Activated naive CD8-positive, alpha-beta T cell treated with anti-CD3 and anti-CD28 coated beads for 36 hours (primary cell): ENCODE measurements around the gene PALLD. TPM values are rescaled to one million over a fixed set of nuclear protein-coding genes. Genes with fewer than 3 reads are reported as not detected.
"Not testable (repeated sequence)": the region's sequence is repeated elsewhere in the genome, so short reads cannot be mapped to it uniquely, and the experiment has no call there.

ENCODE experiments used
- DNase-seq: peaks from one replicate; pipeline ENCODE4 v3.0.0; 2021
- H3K27ac Mint-ChIP-seq: one replicate; pipeline ENCODE4 v1.8.0; 2022; ENCODE audit warnings: mild to moderate bottlenecking, moderate library complexity, mixed read lengths
- H3K27me3 Mint-ChIP-seq: one replicate; pipeline ENCODE4 v1.8.0; 2022; ENCODE audit warnings: mild to moderate bottlenecking, mixed read lengths
- H3K36me3 Mint-ChIP-seq: one replicate; pipeline ENCODE4 v1.8.0; 2021; ENCODE audit warnings: mild to moderate bottlenecking, mixed read lengths
- H3K4me1 Mint-ChIP-seq: one replicate; pipeline ENCODE4 v1.8.0; 2021; ENCODE audit warnings: mixed read lengths
- H3K4me3 Mint-ChIP-seq: one replicate; pipeline ENCODE4 v1.8.0; 2022; ENCODE audit warnings: mild to moderate bottlenecking, moderate library complexity, mixed read lengths
- H3K9me3 Mint-ChIP-seq: one replicate; pipeline ENCODE4 v1.8.0; 2022; ENCODE audit warnings: mixed read lengths
- total RNA-seq, 2 experiments: library from RNA; stranded (reverse); gene quantifications; one replicate each; pipeline ENCODE4 v1.2.3, GENCODE V29; 2021

PALLD gene
- total RNA-seq, 2 experiments from 2014 or later = 0.41 to 0.94 TPM

DNA sequence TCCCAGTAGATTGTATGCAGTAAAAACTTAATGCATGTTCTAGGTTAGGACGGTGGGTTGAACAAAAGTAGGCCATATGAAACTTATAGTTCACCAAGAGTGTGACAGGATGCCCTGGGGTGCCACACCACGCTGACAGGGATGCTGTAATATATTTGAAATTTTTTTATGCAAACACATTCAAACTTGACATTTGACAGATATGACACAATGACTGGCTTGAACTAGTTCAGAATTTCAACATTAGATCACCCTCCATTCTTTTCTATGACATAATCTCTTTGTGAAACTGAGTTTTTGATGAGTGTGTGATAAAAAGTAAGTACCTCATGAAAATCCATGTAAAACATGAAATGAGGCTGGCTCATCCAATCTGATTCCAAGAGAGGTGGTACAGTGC lies 198.4 kb downstream of the PALLD start:
- no peaks in the 10 kb centered on the region for H3K4me1 Mint-ChIP-seq
- peaks cover 8% of the 10 kb centered on the region for H3K27me3 Mint-ChIP-seq
- no peaks in the 10 kb centered on the region for H3K36me3 Mint-ChIP-seq
- H3K4me3 Mint-ChIP-seq = no peak overlapping the region
- no peaks in the 10 kb centered on the region for H3K9me3 Mint-ChIP-seq
- no peak overlapping the region for H3K27ac Mint-ChIP-seq
- DNase-seq = no peak

DNA sequence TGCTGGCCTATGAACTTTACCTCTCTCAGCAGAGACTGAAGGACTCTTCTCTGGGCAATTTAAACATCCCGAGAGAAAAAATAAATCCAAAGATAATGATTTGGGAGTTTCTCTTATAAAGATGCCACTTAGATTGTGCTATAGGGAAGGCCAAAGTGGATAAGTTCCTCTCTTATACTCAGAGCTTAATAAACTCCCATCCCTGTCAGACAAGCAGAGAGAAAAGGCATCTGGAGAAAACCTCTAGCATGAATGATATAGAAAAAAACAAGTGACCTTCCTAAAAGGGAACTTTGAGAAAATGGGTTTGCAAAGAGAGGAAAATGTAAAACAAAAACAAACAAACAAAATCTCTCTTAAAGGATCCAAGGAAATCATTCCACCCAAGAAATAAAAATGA lies 199.4 kb downstream of the PALLD start:
- peaks cover under 1% of the 10 kb centered on the region for H3K27me3 Mint-ChIP-seq
- H3K27ac Mint-ChIP-seq = no peak overlapping the region
- no peak for DNase-seq
- no peaks in the 10 kb centered on the region for H3K4me1 Mint-ChIP-seq
- no peaks in the 10 kb centered on the region for H3K9me3 Mint-ChIP-seq
- H3K4me3 Mint-ChIP-seq = no peak overlapping the region
- no peaks in the 10 kb centered on the region for H3K36me3 Mint-ChIP-seq

DNA sequence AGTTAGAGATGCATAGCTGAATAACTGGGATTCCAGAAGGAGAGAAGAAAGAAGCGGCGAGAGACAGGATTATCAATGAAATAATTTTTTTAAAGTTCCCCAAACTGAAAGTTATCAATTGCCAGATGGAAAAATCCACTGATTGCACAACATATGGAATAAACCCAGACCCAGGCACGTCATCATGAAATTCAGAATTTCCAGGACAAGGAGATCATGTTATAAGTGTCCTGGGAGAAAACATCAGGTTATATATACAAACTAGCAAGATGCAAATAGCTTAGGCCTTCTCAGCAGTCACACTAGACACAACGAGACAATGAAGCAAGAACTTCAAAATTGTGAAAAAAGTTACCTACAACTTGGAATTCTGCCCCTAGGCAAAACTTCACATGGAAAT lies 200.0 kb downstream of the PALLD start:
- Mint-ChIP-seq H3K4me1 (no peaks in the 10 kb centered on the region), H3K27ac (no peak overlapping the region), H3K9me3 (no peaks in the 10 kb centered on the region), H3K27me3 (no peaks in the 10 kb centered on the region), H3K4me3 (no peak overlapping the region), H3K36me3 (no peaks in the 10 kb centered on the region)
- no peak for DNase-seq

DNA sequence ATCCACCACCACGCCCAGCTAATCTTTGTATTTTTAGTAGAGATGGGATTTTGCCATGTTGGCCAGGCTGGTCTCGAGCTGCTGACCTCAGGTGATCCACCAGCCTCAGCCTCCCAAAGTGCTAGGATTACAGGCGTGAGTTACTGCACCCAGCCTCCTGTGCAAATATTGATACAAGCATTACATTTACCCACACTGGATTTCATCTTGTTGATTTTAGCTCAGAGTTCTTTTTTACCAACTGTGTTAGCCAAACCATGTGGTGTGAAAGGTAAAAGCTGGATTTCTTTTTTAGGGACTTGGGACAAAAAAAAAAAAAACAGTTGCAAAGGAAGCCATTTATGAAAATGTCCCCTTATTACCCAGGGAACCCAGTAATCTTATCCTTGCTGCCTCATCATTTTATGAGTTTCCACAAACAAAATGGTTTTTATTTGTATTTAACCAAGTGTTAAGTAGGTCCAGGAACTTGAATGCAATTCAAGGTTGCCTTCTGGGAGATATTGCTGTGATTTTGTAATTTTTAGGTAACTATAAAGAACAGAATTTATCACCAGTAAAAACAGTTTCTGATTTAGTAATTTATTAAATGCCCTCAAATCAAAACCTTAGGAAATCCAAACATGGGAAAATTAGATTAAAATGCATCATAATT lies 202.5 kb downstream of the PALLD start:
- Mint-ChIP-seq H3K9me3 (no peaks in the 10 kb centered on the region), H3K27ac (no peak overlapping the region), H3K27me3 (no peaks in the 10 kb centered on the region), H3K36me3 (no peaks in the 10 kb centered on the region), H3K4me1 (no peaks in the 10 kb centered on the region), H3K4me3 (no peak overlapping the region)
- DNase-seq = no peak

DNA sequence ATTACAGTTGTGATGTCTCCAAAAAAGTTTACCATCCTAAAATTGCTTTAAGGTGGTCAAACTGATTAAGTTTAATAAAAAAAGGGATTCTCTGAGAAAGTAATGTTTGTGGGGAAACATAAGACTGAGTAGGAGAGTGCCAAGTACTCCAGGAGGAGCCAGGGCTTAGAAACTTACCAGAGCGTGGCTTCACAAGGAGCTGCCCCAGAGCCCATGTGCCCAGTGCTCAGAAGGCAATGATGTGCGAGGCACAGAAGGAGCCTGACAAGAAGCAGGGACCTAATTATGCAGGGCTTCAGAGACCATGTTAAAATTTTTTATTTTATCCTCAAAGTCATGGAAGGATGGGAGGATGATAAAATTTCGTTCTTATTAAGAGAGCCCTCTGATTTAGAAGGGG lies 204.2 kb downstream of the PALLD start:
- Mint-ChIP-seq H3K36me3 (no peaks in the 10 kb centered on the region), H3K9me3 (no peaks in the 10 kb centered on the region), H3K4me3 (no peak overlapping the region), H3K27me3 (no peaks in the 10 kb centered on the region), H3K27ac (no peak overlapping the region), H3K4me1 (no peaks in the 10 kb centered on the region)
- DNase-seq = no peak

DNA sequence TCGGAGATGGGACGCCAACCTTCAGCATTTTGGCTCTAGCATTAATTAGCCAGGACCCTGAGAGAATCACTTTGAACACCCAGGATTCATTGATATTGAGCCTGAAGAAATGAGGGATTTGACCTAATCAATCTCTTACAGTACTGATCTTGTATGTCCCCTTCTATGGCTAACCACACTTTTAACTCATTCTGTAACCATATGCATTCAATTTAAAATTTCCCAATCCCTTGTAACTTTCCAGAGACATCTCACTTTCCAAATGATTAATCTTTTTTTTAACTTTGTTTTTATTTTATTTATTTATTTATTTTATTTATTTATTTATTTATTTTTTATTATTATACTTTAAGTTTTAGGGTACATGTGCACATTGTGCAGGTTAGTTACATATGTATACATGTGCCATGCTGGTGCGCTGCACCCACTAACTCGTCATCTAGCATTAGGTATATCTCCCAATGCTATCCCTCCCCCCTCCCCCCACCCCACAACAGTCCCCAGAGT lies 205.8 kb downstream of the PALLD start:
- H3K4me1 Mint-ChIP-seq, H3K27ac Mint-ChIP-seq, DNase-seq, H3K36me3 Mint-ChIP-seq, H3K9me3 Mint-ChIP-seq, H3K4me3 Mint-ChIP-seq, H3K27me3 Mint-ChIP-seq: not testable (repeated sequence)

DNA sequence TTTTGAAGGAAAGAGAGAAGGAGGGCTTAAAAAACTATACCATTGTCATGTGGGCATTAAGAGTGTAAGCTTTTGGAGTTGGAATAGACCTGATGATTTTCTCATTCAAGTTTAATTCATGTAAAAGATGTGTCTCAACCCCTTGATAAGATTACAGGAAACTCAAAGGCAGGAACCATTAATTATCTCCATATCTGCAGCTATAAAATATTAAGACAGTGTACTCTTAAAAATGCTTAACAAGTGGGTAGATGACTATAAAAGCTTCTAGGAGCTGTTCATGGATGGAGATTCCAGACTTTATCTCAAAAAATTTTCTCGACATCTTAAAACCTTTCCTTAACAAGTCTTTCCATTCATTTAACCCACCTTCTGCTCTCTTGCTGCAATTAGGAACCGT lies 208.3 kb downstream of the PALLD start:
- Mint-ChIP-seq H3K9me3 (no peaks in the 10 kb centered on the region), H3K4me1 (no peaks in the 10 kb centered on the region), H3K27ac (no peak overlapping the region), H3K4me3 (no peak overlapping the region), H3K36me3 (no peaks in the 10 kb centered on the region), H3K27me3 (no peaks in the 10 kb centered on the region)
- no peak for DNase-seq

DNA sequence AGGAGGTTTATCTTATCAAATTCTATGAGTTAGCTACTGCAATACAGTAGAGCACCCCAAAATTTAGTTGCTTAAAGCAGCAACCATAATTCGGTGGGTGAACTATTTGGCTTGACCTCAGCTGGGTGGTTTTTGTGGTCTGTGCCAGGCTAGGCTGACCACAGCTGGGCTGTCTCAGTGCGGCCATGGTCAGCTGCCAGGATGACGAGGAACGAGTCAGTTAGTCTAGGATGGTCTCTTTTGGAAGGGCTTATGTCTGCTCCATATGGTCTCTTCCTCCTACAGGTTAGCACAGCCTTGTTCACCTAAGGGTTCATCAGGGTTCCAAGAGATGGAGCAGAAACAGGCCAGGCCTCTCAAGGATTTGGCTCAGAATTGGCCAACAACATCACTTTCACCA lies 210.4 kb downstream of the PALLD start:
- Mint-ChIP-seq H3K27me3 (no peaks in the 10 kb centered on the region), H3K4me3 (no peak overlapping the region), H3K4me1 (peaks cover 10% of the 10 kb centered on the region), H3K27ac (no peak overlapping the region), H3K36me3 (no peaks in the 10 kb centered on the region), H3K9me3 (no peaks in the 10 kb centered on the region)
- DNase-seq = no peak

DNA sequence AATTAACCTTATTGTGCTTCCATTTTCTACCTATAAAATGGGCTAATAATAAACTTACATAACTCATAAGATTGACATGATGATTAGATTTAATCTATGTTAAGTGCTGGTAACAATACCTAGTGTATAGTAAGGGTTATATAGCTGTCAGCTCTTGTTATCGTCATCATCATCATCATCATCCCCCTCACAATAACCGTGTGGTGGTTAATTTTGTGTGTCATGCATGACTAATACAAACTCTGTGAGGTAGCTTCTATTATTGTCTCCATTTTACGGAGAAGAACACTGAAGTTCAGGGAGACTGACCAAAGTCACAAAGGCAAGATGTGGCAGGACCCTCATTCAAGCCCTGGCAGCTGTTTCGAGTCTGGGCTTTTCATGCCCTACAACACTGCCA lies 211.3 kb downstream of the PALLD start:
- H3K4me1 Mint-ChIP-seq = peaks cover 10% of the 10 kb centered on the region
- H3K27me3 Mint-ChIP-seq = no peaks in the 10 kb centered on the region
- no peaks in the 10 kb centered on the region for H3K9me3 Mint-ChIP-seq

DNA sequence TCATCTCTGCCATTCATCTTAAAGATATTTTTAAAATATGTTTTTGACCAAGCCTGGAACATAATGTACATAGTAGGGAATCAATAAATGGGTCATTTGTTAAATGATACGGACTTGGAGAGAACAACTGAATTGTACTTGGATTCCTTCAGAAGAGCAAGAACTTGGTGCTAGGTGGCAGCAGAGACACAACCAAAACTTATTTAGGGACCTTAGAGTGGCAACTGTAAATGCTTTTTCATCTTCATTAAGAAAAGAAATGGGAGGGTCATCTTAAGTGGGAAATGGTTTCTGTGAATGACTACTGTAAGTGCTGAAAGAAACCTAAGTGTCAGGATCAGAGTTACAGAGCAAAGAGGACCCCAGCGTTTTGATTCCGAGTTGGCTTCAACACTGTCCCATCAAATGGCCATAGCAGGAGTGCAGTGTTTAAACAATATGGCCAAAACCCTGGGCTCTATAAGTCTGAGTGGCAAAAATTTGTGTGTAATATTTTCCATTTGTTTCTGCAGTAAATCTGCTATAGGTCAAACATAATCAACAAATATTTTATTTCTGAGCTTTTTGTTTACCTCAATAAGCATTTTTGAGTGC lies 213.6 kb downstream of the PALLD start:
- Mint-ChIP-seq H3K9me3 (no peaks in the 10 kb centered on the region), H3K36me3 (no peaks in the 10 kb centered on the region), H3K27me3 (no peaks in the 10 kb centered on the region), H3K4me3 (no peak overlapping the region), H3K27ac (no peak overlapping the region), H3K4me1 (peaks cover 10% of the 10 kb centered on the region)
- no peak for DNase-seq

More for the DNA sequence above, 211.3 kb downstream of the PALLD start:
- no peaks in the 10 kb centered on the region for H3K36me3 Mint-ChIP-seq
- no peak overlapping the region for H3K4me3 Mint-ChIP-seq
- no peak for DNase-seq
- no peak overlapping the region for H3K27ac Mint-ChIP-seq

DNA sequence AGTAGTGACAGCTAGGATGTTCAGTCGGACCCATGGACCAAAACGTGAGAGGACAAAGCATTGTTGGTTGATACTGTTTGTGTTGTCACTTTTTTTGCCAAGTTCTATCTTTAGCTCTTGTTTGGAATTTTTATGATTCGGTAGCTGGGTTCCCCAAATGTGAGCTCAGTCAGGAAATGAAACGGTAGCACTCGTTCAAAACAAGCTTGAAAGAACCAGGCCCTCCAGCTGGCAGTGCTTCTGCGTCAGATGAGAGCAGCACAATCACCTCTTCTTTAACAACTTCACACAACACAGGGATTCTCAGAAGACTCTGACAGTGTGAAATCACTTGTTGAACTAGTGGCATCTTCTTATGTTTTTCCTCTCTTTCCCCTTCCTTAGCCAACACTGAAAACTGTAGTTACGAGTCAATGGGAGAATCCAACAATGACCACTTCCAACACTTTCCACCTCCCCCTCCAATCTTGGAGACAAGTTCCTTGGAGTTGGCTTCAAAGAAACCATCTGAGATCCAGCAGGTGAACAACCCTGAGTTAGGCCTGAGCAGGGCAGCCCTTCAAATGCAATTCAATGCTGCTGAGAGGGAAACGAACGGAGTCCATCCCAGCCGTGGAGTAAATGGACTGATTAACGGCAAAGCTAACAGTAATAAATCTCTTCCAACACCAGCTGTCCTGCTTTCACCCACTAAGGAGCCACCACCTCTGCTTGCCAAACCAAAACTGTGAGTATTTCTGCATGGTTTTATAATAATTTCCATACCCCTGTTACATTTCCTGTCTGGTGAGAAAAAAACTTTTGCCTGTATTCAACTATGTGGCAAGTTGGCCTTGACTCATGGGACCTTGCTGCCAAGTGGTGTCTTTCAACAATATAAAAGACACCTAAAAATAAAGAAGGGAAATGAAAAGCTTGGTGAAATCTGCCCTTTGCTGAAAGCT lies 214.6 kb downstream of the PALLD start:
- Mint-ChIP-seq H3K9me3 (no peaks in the 10 kb centered on the region), H3K36me3 (no peaks in the 10 kb centered on the region), H3K4me1 (peaks cover 10% of the 10 kb centered on the region), H3K4me3 (no peak overlapping the region), H3K27me3 (no peaks in the 10 kb centered on the region), H3K27ac (no peak overlapping the region)
- DNase-seq = peak; percentile 2

DNA sequence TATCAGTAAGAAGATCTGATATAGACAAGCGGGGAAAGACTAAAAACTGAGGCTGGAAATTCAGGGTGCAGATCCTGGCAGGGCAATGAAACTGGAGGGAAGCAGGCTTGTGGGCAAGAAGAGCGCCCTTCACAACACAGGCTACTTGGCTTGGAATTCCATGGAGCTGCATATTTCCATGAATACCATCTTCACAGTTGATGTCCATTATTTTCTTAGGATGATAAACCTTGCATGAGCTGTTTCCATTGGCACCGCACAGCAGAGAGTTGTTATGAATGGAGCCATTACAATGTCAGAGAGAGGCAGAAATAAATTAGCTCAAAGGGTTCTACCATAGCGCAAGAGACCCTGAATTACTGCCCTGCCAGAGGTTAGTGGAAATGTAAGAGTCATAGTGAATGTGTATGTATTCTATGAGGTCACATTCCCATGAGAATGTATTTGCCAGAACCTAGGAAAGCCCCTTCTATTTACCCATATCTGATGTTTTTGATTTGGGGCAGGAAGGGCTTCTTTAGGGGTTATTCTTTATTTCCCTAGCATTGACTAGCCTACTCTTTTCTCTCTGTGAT lies 215.6 kb downstream of the PALLD start:
- no peak overlapping the region for H3K4me3 Mint-ChIP-seq
- no peaks in the 10 kb centered on the region for H3K9me3 Mint-ChIP-seq
- no peak overlapping the region for H3K27ac Mint-ChIP-seq
- H3K4me1 Mint-ChIP-seq = peaks cover 10% of the 10 kb centered on the region
- no peaks in the 10 kb centered on the region for H3K36me3 Mint-ChIP-seq
- no peaks in the 10 kb centered on the region for H3K27me3 Mint-ChIP-seq
- no peak for DNase-seq

DNA sequence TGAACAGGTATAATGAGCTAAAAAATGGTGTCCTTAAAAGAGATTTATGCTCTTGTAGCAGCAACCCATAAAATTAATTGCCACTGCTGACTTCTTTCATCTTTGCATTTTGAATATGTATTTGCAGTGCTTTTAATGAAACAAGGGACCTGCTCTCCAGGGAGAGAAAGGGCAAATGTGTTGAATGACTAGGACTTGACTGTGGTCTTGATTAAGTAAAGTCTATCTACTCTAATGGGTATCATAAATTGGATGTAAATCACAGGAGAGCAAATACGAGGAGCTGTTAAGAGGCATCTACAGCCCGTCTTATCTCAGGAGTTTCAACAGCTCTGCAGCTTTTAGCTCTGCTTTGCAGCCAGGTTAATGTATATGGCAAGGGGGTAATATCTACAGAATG lies 216.4 kb downstream of the PALLD start:
- Mint-ChIP-seq H3K27ac (no peak overlapping the region), H3K9me3 (no peaks in the 10 kb centered on the region), H3K36me3 (no peaks in the 10 kb centered on the region), H3K4me3 (no peak overlapping the region), H3K27me3 (no peaks in the 10 kb centered on the region), H3K4me1 (peaks cover 10% of the 10 kb centered on the region)
- no peak for DNase-seq

DNA sequence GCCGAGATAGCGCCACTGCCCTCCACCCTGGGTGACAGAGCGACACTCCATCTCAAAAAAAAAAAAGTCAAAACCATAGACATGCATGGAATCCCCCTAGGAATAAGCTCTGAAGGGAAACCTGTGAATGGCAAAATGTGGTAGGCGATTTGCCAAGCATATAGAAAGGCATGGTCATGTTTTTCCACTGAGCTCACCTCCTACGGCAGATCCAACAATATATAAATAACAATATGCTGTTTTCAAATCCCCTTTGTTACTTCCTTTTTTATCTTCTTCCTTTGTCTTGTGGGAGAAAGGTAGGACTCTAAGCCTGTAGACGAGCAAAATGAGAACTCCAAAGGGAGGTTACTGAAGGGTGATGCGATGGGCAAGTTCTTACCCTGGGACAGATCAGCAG lies 219.0 kb downstream of the PALLD start:
- Mint-ChIP-seq H3K9me3 (peaks cover 3% of the 10 kb centered on the region), H3K36me3 (no peaks in the 10 kb centered on the region), H3K4me3 (no peak overlapping the region), H3K27me3 (peaks cover 3% of the 10 kb centered on the region), H3K4me1 (peaks cover 10% of the 10 kb centered on the region), H3K27ac (no peak overlapping the region)
- no peak for DNase-seq
